HepG2 (cell line): ENCODE data around the gene PRDM15. TPM values are rescaled to one million over a fixed set of nuclear protein-coding genes. Genes with fewer than 3 reads are reported as not detected.

Experiments used
- CENPBD1 ChIP-seq: sonication (generic); formaldehyde crosslinking; IDR thresholded peaks from 2 replicates; pipeline ENCODE4 v1.8.0; 2022; ENCODE audit warnings: missing genetic modification reagents, low read depth, mild to moderate bottlenecking, borderline replicate concordance
- ETV5 ChIP-seq: IDR thresholded peaks from 2 replicates; pipeline ENCODE4 v1.6.1; 2018; ENCODE audit warnings: missing biosample characterization, missing genetic modification reagents, inconsistent platforms, borderline replicate concordance
- FOXM1 ChIP-seq: sonication (generic); formaldehyde crosslinking; IDR thresholded peaks from 2 replicates; pipeline ENCODE4 v1.5.0; 2020; ENCODE audit warnings: missing genetic modification reagents
- FOXO1 ChIP-seq: sonication (generic); formaldehyde crosslinking; IDR thresholded peaks from 2 replicates; pipeline ENCODE4 v1.4.0; 2020; ENCODE audit warnings: missing genetic modification reagents
- HOXA3 ChIP-seq: sonication (generic); formaldehyde crosslinking; IDR thresholded peaks from 2 replicates; pipeline ENCODE4 v1.5.0; 2020; ENCODE audit warnings: missing genetic modification reagents
- JUN ChIP-seq: sonication (generic); formaldehyde crosslinking; IDR thresholded peaks from 2 replicates; pipeline ENCODE4 v1.4.0; 2020; ENCODE audit warnings: mild to moderate bottlenecking, missing genetic modification reagents
- KDM6A ChIP-seq: IDR thresholded peaks from 2 replicates; pipeline ENCODE4 v1.6.1; 2016; ENCODE audit warnings: low read depth
- MNT ChIP-seq: fragments of 450-650 bp; IDR thresholded peaks from 2 replicates; pipeline ENCODE4 v1.6.1; 2016
- MXD4 ChIP-seq: IDR thresholded peaks from 2 replicates; pipeline ENCODE4 v1.6.1; 2016; ENCODE audit warnings: mild to moderate bottlenecking, missing biosample characterization, missing genetic modification reagents
- NFKBIZ ChIP-seq: IDR thresholded peaks from 2 replicates; pipeline ENCODE4 v1.6.1; 2018; ENCODE audit warnings: missing genetic modification reagents, missing compliant biosample characterization
- RXRA ChIP-seq: sonication (generic); formaldehyde crosslinking; IDR thresholded peaks from 2 replicates; pipeline ENCODE4 v1.5.1; 2020; ENCODE audit warnings: missing genetic modification reagents
- SETDB1 ChIP-seq: sonication (generic); formaldehyde crosslinking; IDR thresholded peaks from 2 replicates; pipeline ENCODE4 v1.5.1; 2020; ENCODE audit warnings: missing genetic modification reagents, mild to moderate bottlenecking, borderline replicate concordance
- SPEN ChIP-seq: sonication (generic); formaldehyde crosslinking; IDR thresholded peaks from 2 replicates; pipeline ENCODE4 v1.5.1; 2020; ENCODE audit warnings: low read depth, mild to moderate bottlenecking, missing genetic modification reagents
- XBP1 ChIP-seq: sonication (generic); formaldehyde crosslinking; IDR thresholded peaks from 2 replicates; pipeline ENCODE4 v1.5.0; 2020; ENCODE audit warnings: missing genetic modification reagents
- YY1 ChIP-seq: IDR thresholded peaks from 2 replicates; pipeline ENCODE4 v1.6.1; 2011; ENCODE audit warnings: low read length, low read depth, moderate library complexity, mild to moderate bottlenecking; ENCODE audit not compliant: insufficient read depth, insufficient replicate concordance
- ZBTB26 ChIP-seq: IDR thresholded peaks from 2 replicates; pipeline ENCODE4 v1.6.1; 2016; ENCODE audit warnings: missing compliant biosample characterization, missing genetic modification reagents, borderline replicate concordance
- ZBTB33 ChIP-seq: sonication (generic); formaldehyde crosslinking; IDR thresholded peaks from 2 replicates; pipeline ENCODE4 v1.4.0; 2020; ENCODE audit warnings: missing genetic modification reagents
- ZBTB39 ChIP-seq: sonication (generic); formaldehyde crosslinking; IDR thresholded peaks from 2 replicates; pipeline ENCODE4 v1.5.0; 2020; ENCODE audit warnings: missing genetic modification reagents
- ZKSCAN1 ChIP-seq: fragments of 150-350 bp; IDR thresholded peaks from 2 replicates; pipeline ENCODE4 v1.6.1; 2014; ENCODE audit warnings: low read length
- ZNF12 ChIP-seq: sonication (generic); formaldehyde crosslinking; IDR thresholded peaks from 2 replicates; pipeline ENCODE4 v1.5.0; 2020; ENCODE audit warnings: missing genetic modification reagents
- ZNF710 ChIP-seq: sonication (generic); formaldehyde crosslinking; IDR thresholded peaks from 2 replicates; pipeline ENCODE4 v1.5.0; 2020; ENCODE audit warnings: mild to moderate bottlenecking, missing genetic modification reagents, borderline replicate concordance
- polyA plus RNA-seq, 8 experiments: library from polyadenylated mRNA; depleted of rRNA in 3 of 8; stranded (reverse) in 7 of 8; unstranded in 1 of 8; fragments of >200 nt; fragmentation: Illumina TruSeq in 4 of 8; extraction: Trizol in 4 of 8; gene quantifications; 2 replicates each; pipeline versions ENCODE4 v1.2.1 to v1.2.3, GENCODE V29; 2011 to 2016; ENCODE audit warnings: low read depth in 4 of 8, missing spikeins in 1 of 8, mixed read lengths in 1 of 8; ENCODE audit not compliant: insufficient read depth in 1 of 8
- total RNA-seq, 5 experiments: library from RNA; depleted of rRNA; stranded (reverse); fragments of >200 nt; fragmentation: Illumina TruSeq; extraction: Trizol; gene quantifications; 2 replicates each; pipeline ENCODE4 v1.2.3, GENCODE V29; 2016; ENCODE audit warnings: low read depth in 1 of 5

The PRDM15 gene
- total and polyA plus RNA-seq, 2 of the 13 experiments (the other 11 are each of a cell fraction or from before 2014, with no cell fraction given), result 4.0 to 6.9 TPM

- no peak for TF ChIP-seq ZNF710 (CRISPR knock-in tag)
- TF ChIP-seq ZKSCAN1, result no peak
- no peak for TF ChIP-seq FOXM1 (CRISPR knock-in tag)
- TF ChIP-seq XBP1 (CRISPR knock-in tag), result no peak
- no peak for TF ChIP-seq JUN (CRISPR knock-in tag)
- TF ChIP-seq SETDB1, result no peak
- no peak for TF ChIP-seq NFKBIZ (CRISPR knock-in tag)
- no peak for TF ChIP-seq FOXO1 (CRISPR knock-in tag)
- TF ChIP-seq RXRA (CRISPR knock-in tag), result no peak; the same call in 1 of the 2 replicates
- TF ChIP-seq KDM6A (CRISPR knock-in tag), result no peak
- peak; percentile 82 for TF ChIP-seq HOXA3
- TF ChIP-seq ZBTB33 (CRISPR knock-in tag), result no peak
- TF ChIP-seq ZBTB26 (CRISPR knock-in tag), result no peak
- no peak for TF ChIP-seq ZNF12
- no peak for TF ChIP-seq MXD4 (CRISPR knock-in tag)
- no peak for TF ChIP-seq ZBTB39 (CRISPR knock-in tag)
- TF ChIP-seq ETV5, result peak; percentile 55; the same call in 1 of the 2 replicates
- no peak for TF ChIP-seq CENPBD1 (CRISPR knock-in tag)
- peak; percentile 70 for TF ChIP-seq YY1
- no peak for TF ChIP-seq MNT
- peak; percentile 57; the same call in 1 of the 2 replicates for TF ChIP-seq SPEN
Observed at GRCh38 chr21:41766883-41767605, 112.1 kb downstream of the PRDM15 start, which contains the start of gene RIPK4 (continued).
